Stimulated activated CD4-positive, alpha-beta T cell treated with anti-CD3 and anti-CD28 coated beads, TNF-alpha, amount 100 ng/mL, for 24 hours (primary cell): ENCODE results near the gene CFAP47.
"Not testable (repeated sequence)": the region's sequence is repeated elsewhere in the genome, so short reads cannot be mapped to it uniquely, and the experiment has no call there.

Experiments used
- DNase-seq, 3 experiments: peaks; one replicate each; pipeline ENCODE4 v3.0.0-alpha.2; 2020; ENCODE audit warnings: low read depth in 3 of 3

CFAP47 gene

GRCh38 chrX:35919536-35920309, at the start of gene CFAP47:
Gene CFAP47 (plus strand): TSS chrX:35919734. CDS start chrX:35919800, 66 bp downstream.
- no peak for DNase-seq

GRCh38 chrX:35880601-35881000, 38.9 kb upstream of the CFAP47 start:
- DNase-seq, result no peak

GRCh38 chrX:35886135-35886534, 33.4 kb upstream of the CFAP47 start:
- no peak for DNase-seq

GRCh38 chrX:35890699-35891098, 28.8 kb upstream of the CFAP47 start:
- DNase-seq, result no peak

GRCh38 chrX:35986816-35987215, 67.3 kb downstream of the CFAP47 start:
- DNase-seq, result not testable (repeated sequence)

- DNase-seq, result no peak
Observed at GRCh38 chrX:36007207-36007606, 87.7 kb downstream of the CFAP47 start.

GRCh38 chrX:36019125-36019524, 99.6 kb downstream of the CFAP47 start:
- no peak for DNase-seq

- DNase-seq, result no peak
Observed at GRCh38 chrX:36035550-36035949, 116.0 kb downstream of the CFAP47 start.

GRCh38 chrX:36062778-36063177, 143.2 kb downstream of the CFAP47 start:
- no peak for DNase-seq

- no peak for DNase-seq
Observed at GRCh38 chrX:36071061-36071460, 151.5 kb downstream of the CFAP47 start.

- not testable (repeated sequence) for DNase-seq
Observed at GRCh38 chrX:36075009-36075408, 155.5 kb downstream of the CFAP47 start.

GRCh38 chrX:36083256-36083655, 163.7 kb downstream of the CFAP47 start:
- DNase-seq, result no peak

GRCh38 chrX:36087366-36087765, 167.8 kb downstream of the CFAP47 start:
- DNase-seq, result no peak

- not testable (repeated sequence) for DNase-seq
Observed at GRCh38 chrX:36088939-36089338, 169.4 kb downstream of the CFAP47 start.

GRCh38 chrX:36102425-36102824, 182.9 kb downstream of the CFAP47 start:
- DNase-seq, result no peak

GRCh38 chrX:36116222-36116621, 196.7 kb downstream of the CFAP47 start:
- no peak for DNase-seq

- DNase-seq, result no peak
Observed at GRCh38 chrX:36159254-36159653, 239.7 kb downstream of the CFAP47 start.

- DNase-seq, result no peak
Observed at GRCh38 chrX:36160081-36160480, 240.5 kb downstream of the CFAP47 start.

GRCh38 chrX:36198575-36198974, 279.0 kb downstream of the CFAP47 start:
- DNase-seq, result no peak

- DNase-seq, result no peak
Observed at GRCh38 chrX:36199928-36200327, 280.4 kb downstream of the CFAP47 start.

- no peak for DNase-seq
Observed at GRCh38 chrX:36214924-36215323, 295.4 kb downstream of the CFAP47 start.

- DNase-seq, result no peak
Observed at GRCh38 chrX:36218801-36219200, 299.3 kb downstream of the CFAP47 start.

GRCh38 chrX:36234840-36235528, 315.4 kb downstream of the CFAP47 start:
- DNase-seq, result not testable (repeated sequence)
